Endodermal cell (in vitro differentiated cells): Measurements from ENCODE around the gene GPC6. TPM values are rescaled to one million over a fixed set of nuclear protein-coding genes. Genes with fewer than 3 reads are reported as not detected.

ENCODE experiments used
- DNase-seq: peaks from one replicate; pipeline ENCODE4 v3.0.0-alpha.2; 2017
- H3K27ac ChIP-seq: 2 replicates; pipeline ENCODE4 v1.5.1; 2013; ENCODE audit warnings: mild to moderate bottlenecking, low read depth, low read length, moderate library complexity
- H3K27me3 ChIP-seq: 2 replicates; pipeline ENCODE4 v1.6.1; 2013; ENCODE audit warnings: mild to moderate bottlenecking, low read length, moderate library complexity; ENCODE audit not compliant: insufficient read depth, control insufficient read depth, poor library complexity, severe bottlenecking
- H3K36me3 ChIP-seq: 2 replicates; pipeline ENCODE4 v1.7.0; 2013; ENCODE audit warnings: mild to moderate bottlenecking, low read length, moderate library complexity; ENCODE audit not compliant: control insufficient read depth, insufficient read depth
- H3K4me1 ChIP-seq: one replicate; pipeline ENCODE4 v1.7.0; 2013; ENCODE audit warnings: low read length; ENCODE audit not compliant: control insufficient read depth, insufficient read depth
- H3K4me3 ChIP-seq: 2 replicates; pipeline ENCODE4 v1.5.1; 2013; ENCODE audit warnings: mild to moderate bottlenecking, low read length, moderate library complexity
- H3K9ac ChIP-seq: 2 replicates; pipeline ENCODE4 v1.6.1; 2013; ENCODE audit warnings: mild to moderate bottlenecking, low read length, moderate library complexity; ENCODE audit not compliant: poor library complexity, severe bottlenecking; ENCODE audit errors: extremely low read depth
- H3K9me3 ChIP-seq: 2 replicates; pipeline ENCODE4 v1.6.1; 2013; ENCODE audit warnings: mild to moderate bottlenecking, low read length, moderate library complexity; ENCODE audit not compliant: control insufficient read depth
- H3K27ac Mint-ChIP-seq: 2 replicates; pipeline ENCODE4 v1.8.0; 2020; ENCODE audit warnings: mixed read lengths
- H3K27me3 Mint-ChIP-seq: 2 replicates; pipeline ENCODE4 v1.8.0; 2021; ENCODE audit warnings: mild to moderate bottlenecking, mixed read lengths; ENCODE audit not compliant: insufficient read depth
- H3K36me3 Mint-ChIP-seq: 2 replicates; pipeline ENCODE4 v1.8.0; 2020; ENCODE audit warnings: low read depth, mixed read lengths
- H3K4me1 Mint-ChIP-seq: 2 replicates; pipeline ENCODE4 v1.8.0; 2020; ENCODE audit warnings: mixed read lengths
- H3K4me3 Mint-ChIP-seq: 2 replicates; pipeline ENCODE4 v1.8.0; 2020; ENCODE audit warnings: mild to moderate bottlenecking, moderate library complexity, mixed read lengths
- H3K9me3 Mint-ChIP-seq: 2 replicates; pipeline ENCODE4 v1.8.0; 2020; ENCODE audit warnings: mild to moderate bottlenecking, mixed read lengths
- CTCF ChIP-seq: fragments of 200-600 bp; sonication (generic); conservative IDR thresholded peaks from 2 replicates; pipeline ENCODE4 v1.5.0; 2021; ENCODE audit warnings: antibody characterized with exemption, mild to moderate bottlenecking
- WGBS, 2 experiments: methylation state at CpG; one replicate each; pipeline versions ENCODE4 v1.1.5 to v1.1.7; 2013; ENCODE audit warnings: missing lambda C conversion rate in 2 of 2, mixed read lengths in 1 of 2; ENCODE audit not compliant: insufficient coverage in 1 of 2, insufficient read length in 1 of 2; 5-methylcytosine and 5-hydroxymethylcytosine counted together
- total RNA-seq, 2 donors: library from RNA; stranded (reverse); fragmentation: NEBNext Ultra II Directional in 1 of 2; extraction: Animal tissue kit (Norgen Biotek cat#: 25700) in 1 of 2; gene quantifications; 2 replicates in 1 of 2; 3 replicates in 1 of 2; pipeline ENCODE4 v1.2.1, GENCODE V29; 2021

Gene GPC6
- total RNA-seq, 2 donors from 2014 or later: 69.6 to 80.4 TPM

GRCh38 chr13:94455414-94455813 is 1228.8 kb downstream of the GPC6 start:
- Histone ChIP-seq H3K27ac (no peak overlapping the region), H3K36me3 (no peaks in the 10 kb centered on the region), H3K27me3 (peaks cover 6% of the 10 kb centered on the region), H3K9ac (no peak overlapping the region), H3K9me3 (no peaks in the 10 kb centered on the region), H3K4me1 (no peaks in the 10 kb centered on the region), H3K4me3 (no peak overlapping the region)
- Mint-ChIP-seq H3K4me1 (no peaks in the 10 kb centered on the region), H3K9me3 (no peaks in the 10 kb centered on the region), H3K27ac (no peak overlapping the region), H3K36me3 (no peaks in the 10 kb centered on the region), H3K27me3 (peaks cover 8% of the 10 kb centered on the region), H3K4me3 (no peak overlapping the region)
- no peak for TF ChIP-seq CTCF
- DNase-seq: no peak
- WGBS, 2 experiments: 91 to 100% methylated on average over 1 to 2 of the region's 2 CpGs
